HepG2 (cell line): ENCODE data around the gene PALM. TPM values are rescaled to one million over a fixed set of nuclear protein-coding genes. Genes with fewer than 3 reads are reported as not detected.

ENCODE experiments used
- BCL6 ChIP-seq: IDR thresholded peaks from 2 replicates; pipeline ENCODE4 v1.6.1; 2016; ENCODE audit warnings: missing genetic modification reagents, missing compliant biosample characterization
- ETV5 ChIP-seq: IDR thresholded peaks from 2 replicates; pipeline ENCODE4 v1.6.1; 2018; ENCODE audit warnings: missing biosample characterization, missing genetic modification reagents, inconsistent platforms, borderline replicate concordance
- FOXA3 ChIP-seq: IDR thresholded peaks from 2 replicates; pipeline ENCODE4 v1.6.1; 2016; ENCODE audit warnings: missing genetic modification reagents, missing compliant biosample characterization
- KLF16 ChIP-seq, 2 experiments: sonication (generic) in 1 of 2; formaldehyde crosslinking in 1 of 2; IDR thresholded peaks; 2 replicates each; pipeline versions ENCODE4 v1.6.1 to v1.8.0; 2016 to 2023; ENCODE audit warnings: missing genetic modification reagents in 2 of 2, missing compliant biosample characterization in 1 of 2
- SAP130 ChIP-seq: IDR thresholded peaks from 2 replicates; pipeline ENCODE4 v1.6.1; 2016; ENCODE audit warnings: low read depth
- ZNF331 ChIP-seq: sonication (generic); formaldehyde crosslinking; IDR thresholded peaks from 2 replicates; pipeline ENCODE4 v1.4.0; 2020; ENCODE audit warnings: missing genetic modification reagents
- polyA plus RNA-seq, 8 experiments: library from polyadenylated mRNA; depleted of rRNA in 3 of 8; stranded (reverse) in 7 of 8; unstranded in 1 of 8; fragments of >200 nt; fragmentation: Illumina TruSeq in 4 of 8; extraction: Trizol in 4 of 8; gene quantifications; 2 replicates each; pipeline versions ENCODE4 v1.2.1 to v1.2.3, GENCODE V29; 2011 to 2016; ENCODE audit warnings: low read depth in 4 of 8, missing spikeins in 1 of 8, mixed read lengths in 1 of 8; ENCODE audit not compliant: insufficient read depth in 1 of 8
- total RNA-seq, 5 experiments: library from RNA; depleted of rRNA; stranded (reverse); fragments of >200 nt; fragmentation: Illumina TruSeq; extraction: Trizol; gene quantifications; 2 replicates each; pipeline ENCODE4 v1.2.3, GENCODE V29; 2016; ENCODE audit warnings: low read depth in 1 of 5
- TF ChIP-seq, protein P1 (sequence below): sonication (generic); IDR thresholded peaks from 2 replicates; pipeline ENCODE4 v1.6.1; 2016; ENCODE audit warnings: low read depth, borderline replicate concordance
- TF ChIP-seq, protein P2 (sequence below): IDR thresholded peaks from 2 replicates; pipeline ENCODE4 v1.6.1; 2016
- TF ChIP-seq, protein P3 (sequence below): sonication (generic); formaldehyde crosslinking; conservative IDR thresholded peaks from 2 replicates; pipeline ENCODE4 v1.4.0; 2020; ENCODE audit warnings: mild to moderate bottlenecking, missing genetic modification reagents, moderate library complexity

PALM gene
- total and polyA plus RNA-seq, 2 of the 13 experiments (the other 11 are each of a cell fraction or from before 2014, with no cell fraction given): 4.0 to 9.7 TPM

DNA sequence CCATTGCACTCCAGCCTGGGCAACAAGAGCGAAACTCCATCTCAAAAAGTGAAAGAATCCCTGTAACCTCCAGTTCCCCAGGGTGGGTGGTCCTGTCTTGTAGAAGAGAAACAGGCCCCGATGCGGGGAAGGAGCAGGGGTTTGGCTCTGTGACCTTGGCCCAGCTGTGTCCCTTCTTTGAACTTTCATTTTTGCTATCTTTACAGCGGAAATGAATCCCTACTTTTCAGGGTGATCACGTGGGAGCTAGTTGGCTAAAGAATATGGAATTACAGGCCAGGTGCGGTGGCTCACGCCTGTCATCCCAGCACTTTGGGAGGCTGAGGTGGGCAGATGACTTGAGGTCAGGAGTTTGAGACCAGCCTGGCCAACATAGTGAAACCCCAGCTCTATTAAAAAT lies 36.4 kb downstream of the PALM start (continued):
- TF ChIP-seq ETV5 (peak; percentile 61; the same call in 1 of the 2 replicates), SAP130 (CRISPR knock-in tag) (peak; percentile 37; the same call in 1 of the 2 replicates), ZNF331 (CRISPR knock-in tag) (peak; percentile 13; the same call in 1 of the 2 replicates), BCL6 (CRISPR knock-in tag) (peak; percentile 39), KLF16 (CRISPR knock-in tag; IDR thresholded peaks at IDR 0.05) (0 out of 4 replicates have a peak, but pooled peaks of 1 of the 2 experiments have one; percentile 25), FOXA3 (CRISPR knock-in tag) (0 out of 2 replicates have a peak, but pooled peaks have one; percentile 21)
- TF ChIP-seq, protein P1, sequence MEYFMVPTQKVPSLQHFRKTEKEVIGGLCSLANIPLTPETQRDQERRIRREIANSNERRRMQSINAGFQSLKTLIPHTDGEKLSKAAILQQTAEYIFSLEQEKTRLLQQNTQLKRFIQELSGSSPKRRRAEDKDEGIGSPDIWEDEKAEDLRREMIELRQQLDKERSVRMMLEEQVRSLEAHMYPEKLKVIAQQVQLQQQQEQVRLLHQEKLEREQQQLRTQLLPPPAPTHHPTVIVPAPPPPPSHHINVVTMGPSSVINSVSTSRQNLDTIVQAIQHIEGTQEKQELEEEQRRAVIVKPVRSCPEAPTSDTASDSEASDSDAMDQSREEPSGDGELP: peak; percentile 37; the same call in 1 of the 2 replicates
- TF ChIP-seq, protein P2, sequence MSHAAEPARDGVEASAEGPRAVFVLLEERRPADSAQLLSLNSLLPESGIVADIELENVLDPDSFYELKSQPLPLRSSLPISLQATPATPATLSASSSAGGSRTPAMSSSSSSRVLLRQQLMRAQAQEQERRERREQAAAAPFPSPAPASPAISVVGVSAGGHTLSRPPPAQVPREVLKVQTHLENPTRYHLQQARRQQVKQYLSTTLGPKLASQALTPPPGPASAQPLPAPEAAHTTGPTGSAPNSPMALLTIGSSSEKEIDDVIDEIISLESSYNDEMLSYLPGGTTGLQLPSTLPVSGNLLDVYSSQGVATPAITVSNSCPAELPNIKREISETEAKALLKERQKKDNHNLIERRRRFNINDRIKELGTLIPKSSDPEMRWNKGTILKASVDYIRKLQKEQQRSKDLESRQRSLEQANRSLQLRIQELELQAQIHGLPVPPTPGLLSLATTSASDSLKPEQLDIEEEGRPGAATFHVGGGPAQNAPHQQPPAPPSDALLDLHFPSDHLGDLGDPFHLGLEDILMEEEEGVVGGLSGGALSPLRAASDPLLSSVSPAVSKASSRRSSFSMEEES (CRISPR knock-in tag): peak; percentile 22; the same call in 1 of the 2 replicates
- TF ChIP-seq, protein P3, sequence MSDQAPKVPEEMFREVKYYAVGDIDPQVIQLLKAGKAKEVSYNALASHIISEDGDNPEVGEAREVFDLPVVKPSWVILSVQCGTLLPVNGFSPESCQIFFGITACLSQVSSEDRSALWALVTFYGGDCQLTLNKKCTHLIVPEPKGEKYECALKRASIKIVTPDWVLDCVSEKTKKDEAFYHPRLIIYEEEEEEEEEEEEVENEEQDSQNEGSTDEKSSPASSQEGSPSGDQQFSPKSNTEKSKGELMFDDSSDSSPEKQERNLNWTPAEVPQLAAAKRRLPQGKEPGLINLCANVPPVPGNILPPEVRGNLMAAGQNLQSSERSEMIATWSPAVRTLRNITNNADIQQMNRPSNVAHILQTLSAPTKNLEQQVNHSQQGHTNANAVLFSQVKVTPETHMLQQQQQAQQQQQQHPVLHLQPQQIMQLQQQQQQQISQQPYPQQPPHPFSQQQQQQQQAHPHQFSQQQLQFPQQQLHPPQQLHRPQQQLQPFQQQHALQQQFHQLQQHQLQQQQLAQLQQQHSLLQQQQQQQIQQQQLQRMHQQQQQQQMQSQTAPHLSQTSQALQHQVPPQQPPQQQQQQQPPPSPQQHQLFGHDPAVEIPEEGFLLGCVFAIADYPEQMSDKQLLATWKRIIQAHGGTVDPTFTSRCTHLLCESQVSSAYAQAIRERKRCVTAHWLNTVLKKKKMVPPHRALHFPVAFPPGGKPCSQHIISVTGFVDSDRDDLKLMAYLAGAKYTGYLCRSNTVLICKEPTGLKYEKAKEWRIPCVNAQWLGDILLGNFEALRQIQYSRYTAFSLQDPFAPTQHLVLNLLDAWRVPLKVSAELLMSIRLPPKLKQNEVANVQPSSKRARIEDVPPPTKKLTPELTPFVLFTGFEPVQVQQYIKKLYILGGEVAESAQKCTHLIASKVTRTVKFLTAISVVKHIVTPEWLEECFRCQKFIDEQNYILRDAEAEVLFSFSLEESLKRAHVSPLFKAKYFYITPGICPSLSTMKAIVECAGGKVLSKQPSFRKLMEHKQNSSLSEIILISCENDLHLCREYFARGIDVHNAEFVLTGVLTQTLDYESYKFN: peak; percentile 46
